Activated naive CD4-positive, alpha-beta T cell treated with anti-CD3 and anti-CD28 coated beads, Interleukin-2, amount 50 U/mL, for 72 hours (primary cell): ENCODE results near the gene CYP26C1. TPM values are rescaled to one million over a fixed set of nuclear protein-coding genes. Genes with fewer than 3 reads are reported as not detected.
"Not testable (repeated sequence)": the region's sequence is repeated elsewhere in the genome, so short reads cannot be mapped to it uniquely, and the experiment has no call there.

ENCODE experiments used
- ATAC-seq, 2 donors: fragments of 150-1000 bp; cut with Tn5 transposase; 2 replicates each; pipeline ENCODE4 v1.10.0; 2021; ENCODE audit warnings: mild to moderate bottlenecking in 2 of 2, moderate library complexity in 2 of 2
- DNase-seq, 2 donors: peaks; one replicate each; pipeline ENCODE4 v3.0.0; 2021 to 2022; ENCODE audit warnings: low spot score in 2 of 2
- H3K27ac Mint-ChIP-seq, 2 donors: one replicate each; pipeline ENCODE4 v1.8.0; 2022; ENCODE audit warnings: mild to moderate bottlenecking in 2 of 2, mixed read lengths in 2 of 2
- H3K36me3 Mint-ChIP-seq, 2 donors: one replicate each; pipeline ENCODE4 v1.8.0; 2022; ENCODE audit warnings: mixed read lengths in 2 of 2
- H3K9me3 Mint-ChIP-seq, 2 donors: one replicate each; pipeline ENCODE4 v1.8.0; 2022; ENCODE audit warnings: mixed read lengths in 2 of 2
- total RNA-seq, 2 donors: library from RNA; stranded (reverse); gene quantifications; one replicate each; pipeline ENCODE4 v1.2.3, GENCODE V29; 2022

Gene CYP26C1
- total RNA-seq, 2 donors from 2014 or later = 0.12 TPM; not detected in 1

DNA sequence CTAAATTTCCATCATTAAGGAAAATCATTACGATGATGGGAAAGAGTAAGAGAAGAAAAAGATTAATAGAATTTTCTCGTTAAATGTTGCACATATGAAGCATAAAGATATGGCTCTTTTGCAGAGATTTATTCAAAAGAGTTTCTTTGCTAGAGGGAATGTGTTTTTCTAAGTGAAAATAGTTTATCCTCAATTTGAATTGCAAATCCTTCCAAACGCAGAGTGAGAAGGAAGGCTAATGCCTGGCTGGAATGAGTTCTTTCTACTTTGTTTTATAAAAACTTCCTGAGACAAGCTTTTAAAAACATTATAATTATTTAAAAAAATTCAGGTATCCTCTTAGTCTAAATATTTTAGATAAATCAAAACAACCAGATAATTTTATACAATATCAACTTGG is 27.2 kb downstream of the CYP26C1 start:
- DNase-seq (no peak), ATAC-seq (no peak)
- no peak overlapping the region for H3K27ac Mint-ChIP-seq
- H3K9me3 Mint-ChIP-seq = no peaks in the 10 kb centered on the region
- H3K36me3 Mint-ChIP-seq = no peaks in the 10 kb centered on the region

DNA sequence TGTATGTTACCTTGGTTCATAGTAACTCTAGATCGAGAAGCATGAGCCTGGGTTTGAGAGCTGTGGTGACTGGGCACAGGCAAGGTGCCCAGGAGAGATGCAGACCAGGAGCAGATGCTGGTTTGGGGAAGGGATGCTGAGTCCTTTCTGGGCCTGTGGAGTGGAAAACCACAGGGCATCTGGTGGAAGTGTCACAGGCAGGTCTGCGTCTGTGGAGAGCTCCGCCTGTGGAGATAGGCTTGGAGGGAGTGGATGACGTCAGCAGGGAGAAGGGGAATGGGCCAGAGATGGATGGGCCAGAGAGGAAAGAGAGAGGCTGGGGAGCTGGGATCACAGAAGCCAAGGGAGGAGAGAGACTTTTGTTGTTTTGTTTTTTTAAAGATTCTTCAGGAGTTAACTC is 27.9 kb downstream of the CYP26C1 start:
- Mint-ChIP-seq H3K27ac (peak overlapping the region in 1 of 2 donors; percentile 8), H3K36me3 (no peaks in the 10 kb centered on the region), H3K9me3 (no peaks in the 10 kb centered on the region)
- ATAC-seq = no peak
- no peak for DNase-seq

- peaks cover 0 to 3% of the 10 kb centered on the region in 2 donors for H3K9me3 Mint-ChIP-seq
- no peak for DNase-seq
- no peaks in the 10 kb centered on the region for H3K36me3 Mint-ChIP-seq
- ATAC-seq = no peak
- peak overlapping the region in 1 of 2 donors; percentile 35 for H3K27ac Mint-ChIP-seq
Measured at GRCh38 chr10:93090619-93091018, 30.0 kb downstream of the CYP26C1 start.

GRCh38 chr10:93091960-93092359 is 31.4 kb downstream of the CYP26C1 start:
- no peak overlapping the region for H3K27ac Mint-ChIP-seq
- DNase-seq (no peak), ATAC-seq (no peak)
- no peaks in the 10 kb centered on the region for H3K36me3 Mint-ChIP-seq
- H3K9me3 Mint-ChIP-seq = peaks cover 0 to 3% of the 10 kb centered on the region in 2 donors

- peaks cover 0 to 3% of the 10 kb centered on the region in 2 donors for H3K9me3 Mint-ChIP-seq
- no peaks in the 10 kb centered on the region for H3K36me3 Mint-ChIP-seq
- no peak overlapping the region for H3K27ac Mint-ChIP-seq
- DNase-seq (no peak), ATAC-seq (no peak)
Measured at GRCh38 chr10:93095225-93095624, 34.6 kb downstream of the CYP26C1 start.

DNA sequence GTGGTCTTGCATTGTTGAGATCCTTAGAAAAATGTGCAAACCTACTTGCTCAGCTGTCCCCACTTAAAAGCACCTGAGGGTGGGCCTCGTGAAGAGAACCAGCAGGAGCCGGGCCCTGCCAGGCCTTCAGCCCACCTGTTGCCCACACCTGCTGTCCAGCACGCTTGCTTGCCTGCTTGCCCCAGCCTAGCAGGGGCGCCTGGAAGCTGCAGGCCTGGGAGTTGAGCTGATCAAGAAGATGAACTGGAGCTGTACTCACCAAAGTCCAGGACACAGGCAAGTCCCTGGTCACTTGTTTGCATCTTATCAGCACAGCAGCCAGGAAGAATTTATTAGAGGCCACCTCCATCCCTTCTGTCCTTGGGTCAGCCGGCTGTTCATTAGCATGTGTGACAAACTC is 36.3 kb downstream of the CYP26C1 start:
- no peaks in the 10 kb centered on the region for H3K36me3 Mint-ChIP-seq
- H3K9me3 Mint-ChIP-seq = peaks cover 0 to 3% of the 10 kb centered on the region in 2 donors
- DNase-seq = no peak
- ATAC-seq = no peak
- H3K27ac Mint-ChIP-seq = no peak overlapping the region

DNA sequence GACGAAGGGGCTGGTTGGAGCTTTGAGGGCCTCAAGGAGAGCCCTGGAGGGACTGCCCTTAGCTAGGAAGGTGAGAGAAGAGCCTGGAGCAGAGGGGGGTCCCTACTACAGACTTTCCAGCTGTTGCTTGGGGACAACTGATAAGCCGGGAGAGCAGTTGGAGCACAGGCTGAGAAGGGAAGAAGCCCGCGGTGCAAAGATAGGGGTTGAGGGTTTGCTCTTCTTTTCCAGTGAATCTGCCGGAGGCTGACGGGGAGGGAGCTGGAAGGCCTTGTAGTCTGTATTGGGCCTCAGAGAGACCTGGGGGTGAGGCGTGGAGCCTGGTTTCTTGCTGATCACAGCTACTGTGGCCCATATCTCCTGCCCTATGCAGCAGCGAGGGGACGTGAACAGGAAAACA is 36.8 kb downstream of the CYP26C1 start:
- peaks cover 0 to 3% of the 10 kb centered on the region in 2 donors for H3K9me3 Mint-ChIP-seq
- H3K27ac Mint-ChIP-seq = no peak overlapping the region
- no peak for ATAC-seq
- no peak for DNase-seq
- H3K36me3 Mint-ChIP-seq = no peaks in the 10 kb centered on the region

GRCh38 chr10:93098816-93099215 is 38.2 kb downstream of the CYP26C1 start:
- no peak overlapping the region for H3K27ac Mint-ChIP-seq
- no peak for DNase-seq
- H3K36me3 Mint-ChIP-seq = peaks cover 0 to 6% of the 10 kb centered on the region in 2 donors
- peaks cover 0 to 9% of the 10 kb centered on the region in 2 donors for H3K9me3 Mint-ChIP-seq
- ATAC-seq = no peak

DNA sequence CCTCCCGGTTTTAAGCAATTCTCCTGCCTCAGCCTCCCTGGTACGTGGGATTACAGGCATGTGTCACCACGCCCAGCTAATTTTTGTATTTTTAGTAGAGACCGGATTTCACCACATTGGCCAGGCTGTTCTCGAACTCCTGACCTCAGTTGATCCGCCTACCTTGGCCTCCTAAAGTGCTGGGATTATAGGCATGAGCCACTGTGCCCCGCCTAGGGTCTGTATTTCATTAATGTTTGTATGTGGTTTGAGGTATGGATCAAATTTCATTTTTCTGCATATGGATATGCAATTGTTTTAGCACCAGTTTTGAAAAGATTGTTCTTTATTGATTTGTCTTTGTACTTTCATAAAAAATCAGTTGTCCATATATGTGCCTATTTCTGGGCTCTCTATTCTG is 39.1 kb downstream of the CYP26C1 start:
- H3K27ac Mint-ChIP-seq = no peak overlapping the region
- H3K9me3 Mint-ChIP-seq = peaks cover 0 to 11% of the 10 kb centered on the region in 2 donors
- no peak for DNase-seq
- ATAC-seq = no peak
- H3K36me3 Mint-ChIP-seq = peaks cover 0 to 6% of the 10 kb centered on the region in 2 donors

- not testable (repeated sequence) for H3K27ac Mint-ChIP-seq, ATAC-seq, DNase-seq, H3K36me3 Mint-ChIP-seq
- peaks cover 0 to 11% of the 10 kb centered on the region in 2 donors for H3K9me3 Mint-ChIP-seq
Measured at GRCh38 chr10:93101148-93101547, 40.5 kb downstream of the CYP26C1 start.

- no peak for DNase-seq
- peaks cover 0 to 11% of the 10 kb centered on the region in 2 donors for H3K9me3 Mint-ChIP-seq
- peak overlapping the region in 1 of 2 donors; percentile 68 for H3K27ac Mint-ChIP-seq
- peaks cover 0 to 6% of the 10 kb centered on the region in 2 donors for H3K36me3 Mint-ChIP-seq
- no peak for ATAC-seq
Measured at GRCh38 chr10:93103953-93104352, 43.4 kb downstream of the CYP26C1 start.

- H3K36me3 Mint-ChIP-seq = peaks cover 0 to 6% of the 10 kb centered on the region in 2 donors
- DNase-seq (no peak), ATAC-seq (no peak)
- peaks cover 0 to 11% of the 10 kb centered on the region in 2 donors for H3K9me3 Mint-ChIP-seq
- no peak overlapping the region for H3K27ac Mint-ChIP-seq
Measured at GRCh38 chr10:93106631-93107072, 46.1 kb downstream of the CYP26C1 start.

DNA sequence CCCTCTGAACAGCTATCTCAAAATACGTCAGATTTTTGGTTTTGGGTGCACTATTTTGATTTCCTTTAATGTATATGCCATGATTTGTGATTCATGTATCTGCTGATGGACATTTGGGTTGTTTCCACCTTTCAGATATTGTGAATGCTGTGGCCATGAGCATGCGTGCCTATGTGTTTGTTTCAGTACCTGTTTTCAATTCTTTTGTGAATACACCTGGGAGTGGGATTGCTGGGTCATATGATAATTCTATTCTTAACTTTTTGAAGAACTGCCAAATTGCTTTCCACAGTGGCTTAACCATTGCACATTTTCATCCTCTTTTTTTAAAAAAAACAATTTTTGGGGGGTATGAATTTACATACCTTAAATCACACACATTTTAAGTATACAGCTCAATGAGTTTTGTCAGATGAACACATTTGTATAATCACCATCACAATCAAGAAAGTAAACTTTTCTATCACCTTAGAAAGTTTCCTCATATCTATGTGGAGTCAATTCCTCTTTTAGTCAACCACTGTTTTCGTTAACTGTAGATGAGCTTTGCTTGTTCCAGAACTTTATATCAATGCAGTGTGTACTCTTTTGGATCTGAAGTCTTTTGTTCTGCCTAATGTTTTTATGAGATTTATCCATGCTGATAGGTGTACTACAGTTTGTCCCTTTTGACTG is 50.0 kb downstream of the CYP26C1 start:
- no peak for ATAC-seq
- no peak overlapping the region for H3K27ac Mint-ChIP-seq

GRCh38 chr10:93113042-93113441 is 52.4 kb downstream of the CYP26C1 start:
- no peak overlapping the region for H3K27ac Mint-ChIP-seq
- no peaks in the 10 kb centered on the region for H3K36me3 Mint-ChIP-seq
- H3K9me3 Mint-ChIP-seq = no peaks in the 10 kb centered on the region
- ATAC-seq (no peak), DNase-seq (no peak)

More for the DNA sequence above, 50.0 kb downstream of the CYP26C1 start:
- no peak for DNase-seq
- Mint-ChIP-seq H3K9me3 (no peaks in the 10 kb centered on the region), H3K36me3 (no peaks in the 10 kb centered on the region)

- ATAC-seq = peak; percentile 70 to 88
- DNase-seq = peak; percentile 57 to 78
- Mint-ChIP-seq H3K9me3 (no peaks in the 10 kb centered on the region), H3K36me3 (no peaks in the 10 kb centered on the region), H3K27ac (no peak overlapping the region)
Measured at GRCh38 chr10:93115661-93116383, 55.2 kb downstream of the CYP26C1 start.
